Measurements from ENCODE around the gene QRICH1. TPM values are rescaled to one million over a fixed set of nuclear protein-coding genes. Genes with fewer than 3 reads are reported as not detected.

QRICH1 gene
- total and polyA plus RNA-seq, 2 of the 13 experiments (the other 11 are each of a cell fraction or from before 2014, with no cell fraction given), result 52.6 to 102 TPM

DNA sequence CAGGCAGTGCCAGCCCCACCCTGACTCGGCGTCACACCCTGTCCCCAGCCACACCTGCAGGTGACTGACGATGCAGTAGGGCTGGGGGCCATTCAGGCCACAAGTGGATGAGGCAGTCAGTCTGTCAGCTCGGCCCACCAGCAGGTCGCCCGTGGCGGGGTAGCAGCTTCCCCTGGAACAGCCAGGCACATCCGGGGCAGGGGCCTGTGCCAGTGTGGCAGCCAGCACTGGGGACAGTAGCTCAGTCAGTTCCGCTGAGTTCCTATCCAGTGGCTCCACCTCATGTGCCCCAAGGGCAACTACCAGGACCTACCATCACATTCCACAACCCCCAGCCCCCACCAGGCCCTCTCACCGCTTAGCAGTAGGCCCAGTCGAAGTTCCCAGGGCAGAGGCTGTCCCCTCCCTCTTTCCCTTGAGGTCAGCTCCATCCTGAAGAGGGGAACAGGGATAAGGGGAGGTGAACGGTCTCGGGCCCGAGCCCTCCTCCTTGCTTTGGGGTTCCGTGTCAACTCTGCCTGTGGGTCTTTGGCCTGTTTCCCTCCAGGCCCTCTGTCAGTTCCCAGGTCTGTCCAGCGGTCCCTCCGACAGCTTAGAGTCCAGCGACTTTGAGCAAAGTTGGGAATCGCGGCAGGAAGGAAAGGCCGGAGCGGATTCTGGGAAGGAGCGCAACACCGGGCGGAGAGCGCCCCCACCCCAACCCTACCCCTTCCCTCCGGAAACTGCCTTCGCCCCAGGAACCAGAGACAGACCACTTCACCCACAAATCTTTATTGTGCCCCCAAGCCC is 38.8 kb upstream of the QRICH1 start, which contains the start of gene LAMB2 (continued):
- TF ChIP-seq TAF1 (CRISPR knock-in tag; IDR thresholded peaks at IDR 0.05) (peak; percentile 76; the same call in 1 of the 2 replicates), ERF (CRISPR knock-in tag; IDR thresholded peaks at IDR 0.05) (peak; percentile 60; the same call in 1 of the 2 replicates), ZFX (CRISPR knock-in tag; IDR thresholded peaks at IDR 0.05; ENCODE audit: low read depth) (peak; percentile 99), NR2F1 (CRISPR knock-in tag; IDR thresholded peaks at IDR 0.05) (0 out of 4 replicates have a peak, but pooled peaks of 1 of the 2 experiments have one; percentile 13), ZSCAN31 (CRISPR knock-in tag; IDR thresholded peaks at IDR 0.05; ENCODE audit: low read depth) (no peak), FOSL1 (CRISPR knock-in tag; IDR thresholded peaks at IDR 0.05; ENCODE audit: borderline replicate concordance) (no peak), ZNF441 (CRISPR knock-in tag; IDR thresholded peaks at IDR 0.05; ENCODE audit: borderline replicate concordance) (0 out of 2 replicates have a peak, but pooled peaks have one; percentile 13), SP4 (CRISPR knock-in tag; IDR thresholded peaks at IDR 0.05) (no peak), CCAR2 (optimal IDR thresholded peaks at IDR 0.05; ENCODE audit: low read depth, low read length) (no peak), ZNF263 (CRISPR knock-in tag; IDR thresholded peaks at IDR 0.05) (peak; percentile 36; the same call in 1 of the 2 replicates), ZFY (CRISPR knock-in tag; IDR thresholded peaks at IDR 0.05) (peak; percentile 94), YEATS2 (CRISPR knock-in tag; IDR thresholded peaks at IDR 0.05; ENCODE audit: borderline replicate concordance) (peak; percentile 68; the same call in 1 of the 2 replicates), ZNF768 (CRISPR knock-in tag; IDR thresholded peaks at IDR 0.05) (0 out of 2 replicates have a peak, but pooled peaks have one; percentile 13), KDM4B (CRISPR knock-in tag; IDR thresholded peaks at IDR 0.05) (0 out of 2 replicates have a peak, but pooled peaks have one; percentile 60), IRX3 (CRISPR knock-in tag; IDR thresholded peaks at IDR 0.05; ENCODE audit: borderline replicate concordance, low read depth) (peak; percentile 72; the same call in 1 of the 2 replicates), MAF1 (CRISPR knock-in tag; IDR thresholded peaks at IDR 0.05; ENCODE audit: borderline replicate concordance) (peak; percentile 62; the same call in 1 of the 2 replicates), ARNTL (CRISPR knock-in tag; IDR thresholded peaks at IDR 0.05) (0 out of 2 replicates have a peak, but pooled peaks have one; percentile 14)
- TF ChIP-seq, protein P1, sequence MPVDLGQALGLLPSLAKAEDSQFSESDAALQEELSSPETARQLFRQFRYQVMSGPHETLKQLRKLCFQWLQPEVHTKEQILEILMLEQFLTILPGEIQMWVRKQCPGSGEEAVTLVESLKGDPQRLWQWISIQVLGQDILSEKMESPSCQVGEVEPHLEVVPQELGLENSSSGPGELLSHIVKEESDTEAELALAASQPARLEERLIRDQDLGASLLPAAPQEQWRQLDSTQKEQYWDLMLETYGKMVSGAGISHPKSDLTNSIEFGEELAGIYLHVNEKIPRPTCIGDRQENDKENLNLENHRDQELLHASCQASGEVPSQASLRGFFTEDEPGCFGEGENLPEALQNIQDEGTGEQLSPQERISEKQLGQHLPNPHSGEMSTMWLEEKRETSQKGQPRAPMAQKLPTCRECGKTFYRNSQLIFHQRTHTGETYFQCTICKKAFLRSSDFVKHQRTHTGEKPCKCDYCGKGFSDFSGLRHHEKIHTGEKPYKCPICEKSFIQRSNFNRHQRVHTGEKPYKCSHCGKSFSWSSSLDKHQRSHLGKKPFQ (CRISPR knock-in tag; IDR thresholded peaks at IDR 0.05; ENCODE audit: insufficient replicate concordance), result peak; percentile 23
- TF ChIP-seq, protein P2, sequence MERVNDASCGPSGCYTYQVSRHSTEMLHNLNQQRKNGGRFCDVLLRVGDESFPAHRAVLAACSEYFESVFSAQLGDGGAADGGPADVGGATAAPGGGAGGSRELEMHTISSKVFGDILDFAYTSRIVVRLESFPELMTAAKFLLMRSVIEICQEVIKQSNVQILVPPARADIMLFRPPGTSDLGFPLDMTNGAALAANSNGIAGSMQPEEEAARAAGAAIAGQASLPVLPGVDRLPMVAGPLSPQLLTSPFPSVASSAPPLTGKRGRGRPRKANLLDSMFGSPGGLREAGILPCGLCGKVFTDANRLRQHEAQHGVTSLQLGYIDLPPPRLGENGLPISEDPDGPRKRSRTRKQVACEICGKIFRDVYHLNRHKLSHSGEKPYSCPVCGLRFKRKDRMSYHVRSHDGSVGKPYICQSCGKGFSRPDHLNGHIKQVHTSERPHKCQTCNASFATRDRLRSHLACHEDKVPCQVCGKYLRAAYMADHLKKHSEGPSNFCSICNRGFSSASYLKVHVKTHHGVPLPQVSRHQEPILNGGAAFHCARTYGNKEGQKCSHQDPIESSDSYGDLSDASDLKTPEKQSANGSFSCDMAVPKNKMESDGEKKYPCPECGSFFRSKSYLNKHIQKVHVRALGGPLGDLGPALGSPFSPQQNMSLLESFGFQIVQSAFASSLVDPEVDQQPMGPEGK (CRISPR knock-in tag; IDR thresholded peaks at IDR 0.05), result peak; percentile 89
- TF ChIP-seq, protein P3, sequence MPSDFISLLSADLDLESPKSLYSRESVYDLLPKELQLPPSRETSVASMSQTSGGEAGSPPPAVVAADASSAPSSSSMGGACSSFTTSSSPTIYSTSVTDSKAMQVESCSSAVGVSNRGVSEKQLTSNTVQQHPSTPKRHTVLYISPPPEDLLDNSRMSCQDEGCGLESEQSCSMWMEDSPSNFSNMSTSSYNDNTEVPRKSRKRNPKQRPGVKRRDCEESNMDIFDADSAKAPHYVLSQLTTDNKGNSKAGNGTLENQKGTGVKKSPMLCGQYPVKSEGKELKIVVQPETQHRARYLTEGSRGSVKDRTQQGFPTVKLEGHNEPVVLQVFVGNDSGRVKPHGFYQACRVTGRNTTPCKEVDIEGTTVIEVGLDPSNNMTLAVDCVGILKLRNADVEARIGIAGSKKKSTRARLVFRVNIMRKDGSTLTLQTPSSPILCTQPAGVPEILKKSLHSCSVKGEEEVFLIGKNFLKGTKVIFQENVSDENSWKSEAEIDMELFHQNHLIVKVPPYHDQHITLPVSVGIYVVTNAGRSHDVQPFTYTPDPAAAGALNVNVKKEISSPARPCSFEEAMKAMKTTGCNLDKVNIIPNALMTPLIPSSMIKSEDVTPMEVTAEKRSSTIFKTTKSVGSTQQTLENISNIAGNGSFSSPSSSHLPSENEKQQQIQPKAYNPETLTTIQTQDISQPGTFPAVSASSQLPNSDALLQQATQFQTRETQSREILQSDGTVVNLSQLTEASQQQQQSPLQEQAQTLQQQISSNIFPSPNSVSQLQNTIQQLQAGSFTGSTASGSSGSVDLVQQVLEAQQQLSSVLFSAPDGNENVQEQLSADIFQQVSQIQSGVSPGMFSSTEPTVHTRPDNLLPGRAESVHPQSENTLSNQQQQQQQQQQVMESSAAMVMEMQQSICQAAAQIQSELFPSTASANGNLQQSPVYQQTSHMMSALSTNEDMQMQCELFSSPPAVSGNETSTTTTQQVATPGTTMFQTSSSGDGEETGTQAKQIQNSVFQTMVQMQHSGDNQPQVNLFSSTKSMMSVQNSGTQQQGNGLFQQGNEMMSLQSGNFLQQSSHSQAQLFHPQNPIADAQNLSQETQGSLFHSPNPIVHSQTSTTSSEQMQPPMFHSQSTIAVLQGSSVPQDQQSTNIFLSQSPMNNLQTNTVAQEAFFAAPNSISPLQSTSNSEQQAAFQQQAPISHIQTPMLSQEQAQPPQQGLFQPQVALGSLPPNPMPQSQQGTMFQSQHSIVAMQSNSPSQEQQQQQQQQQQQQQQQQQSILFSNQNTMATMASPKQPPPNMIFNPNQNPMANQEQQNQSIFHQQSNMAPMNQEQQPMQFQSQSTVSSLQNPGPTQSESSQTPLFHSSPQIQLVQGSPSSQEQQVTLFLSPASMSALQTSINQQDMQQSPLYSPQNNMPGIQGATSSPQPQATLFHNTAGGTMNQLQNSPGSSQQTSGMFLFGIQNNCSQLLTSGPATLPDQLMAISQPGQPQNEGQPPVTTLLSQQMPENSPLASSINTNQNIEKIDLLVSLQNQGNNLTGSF (CRISPR knock-in tag; IDR thresholded peaks at IDR 0.05), result 0 out of 2 replicates have a peak, but pooled peaks have one; percentile 22

All from HepG2 (cell line).